SH-SY5Y (cell line): ENCODE data around the gene SHC4.

ENCODE experiments used
- GATA2 ChIP-seq: IDR thresholded peaks from 2 replicates; pipeline ENCODE4 v1.6.1; 2011; ENCODE audit warnings: mild to moderate bottlenecking, low read depth, low read length
- GATA3 ChIP-seq: IDR thresholded peaks from 2 replicates; pipeline ENCODE4 v1.6.1; 2011; ENCODE audit warnings: low read depth, mild to moderate bottlenecking, low read length, moderate library complexity

GRCh38 chr15:48914717-48915116, 49.0 kb downstream of the SHC4 start:
- TF ChIP-seq GATA3 = no peak
- no peak for TF ChIP-seq GATA2
